HG02981 (cell line): Measurements from ENCODE around the gene CNTNAP2.
"Not testable (repeated sequence)": the region's sequence is repeated elsewhere in the genome, so short reads cannot be mapped to it uniquely, and the experiment has no call there.

Experiments used
- ATAC-seq: cut with Tn5 transposase; IDR thresholded peaks from one replicate; pipeline ENCODE4 v1.9.1; 2021; ENCODE audit warnings: mild to moderate bottlenecking, moderate library complexity; ENCODE audit not compliant: unreplicated experiment

Gene CNTNAP2

DNA sequence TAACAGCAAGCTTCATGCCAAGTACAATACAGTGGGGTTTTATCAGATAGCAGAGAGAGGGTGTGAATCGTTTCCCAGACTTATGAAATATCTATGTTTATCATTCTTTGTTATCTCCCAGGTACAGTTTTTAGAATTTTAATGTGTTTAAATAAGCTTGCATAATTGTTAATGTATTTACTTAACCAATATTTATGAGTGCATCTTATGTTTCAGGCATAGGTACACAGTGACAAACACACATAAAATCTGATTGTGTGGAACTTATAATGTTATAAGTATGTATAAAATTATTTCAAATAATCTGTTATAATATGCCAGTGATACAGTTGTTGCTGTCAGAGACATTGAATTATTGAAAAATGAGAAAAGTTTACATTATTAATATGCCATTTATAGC, 1462.5 kb downstream of the CNTNAP2 start:
- ATAC-seq: no peak

DNA sequence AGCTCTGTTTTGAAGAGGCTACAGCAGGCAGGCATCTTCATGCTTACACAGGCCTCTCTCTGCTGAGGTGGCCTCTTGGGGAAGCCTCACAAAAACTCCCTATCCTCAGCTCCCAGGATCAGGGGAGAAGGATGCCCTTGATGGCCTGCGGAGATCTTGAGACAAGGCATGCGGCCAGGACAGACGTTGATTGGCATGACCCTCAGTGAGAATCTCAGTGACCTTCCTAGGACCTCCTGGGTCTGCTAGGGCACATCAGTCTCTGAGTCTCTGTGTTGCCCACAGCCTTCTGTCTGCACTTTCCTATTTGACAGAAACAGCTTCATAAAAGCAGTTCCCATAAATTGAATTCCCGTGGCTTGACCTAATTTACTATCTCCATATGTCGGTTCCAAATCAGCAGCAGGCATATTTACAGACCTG, 1468.2 kb downstream of the CNTNAP2 start:
- no peak for ATAC-seq

DNA sequence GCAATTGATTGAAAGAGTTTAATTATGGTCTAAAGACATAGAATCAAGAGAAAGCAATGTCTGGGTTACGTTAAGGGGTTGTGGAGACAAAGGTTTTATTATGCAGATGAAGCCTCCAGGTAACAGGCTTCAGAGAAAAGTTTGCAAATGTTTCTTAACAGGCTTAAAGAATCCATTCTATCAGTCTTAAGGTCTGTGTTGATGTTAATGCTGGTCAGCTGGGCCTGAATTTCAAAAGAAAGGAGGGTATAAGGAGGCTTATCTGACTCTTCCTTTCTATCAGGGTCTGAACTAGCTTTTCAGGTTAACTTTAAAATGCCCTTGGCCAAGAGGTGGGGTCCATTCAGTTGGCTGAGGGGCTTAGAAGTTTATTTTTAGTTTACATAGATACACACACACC, 1469.5 kb downstream of the CNTNAP2 start:
- ATAC-seq: no peak

DNA sequence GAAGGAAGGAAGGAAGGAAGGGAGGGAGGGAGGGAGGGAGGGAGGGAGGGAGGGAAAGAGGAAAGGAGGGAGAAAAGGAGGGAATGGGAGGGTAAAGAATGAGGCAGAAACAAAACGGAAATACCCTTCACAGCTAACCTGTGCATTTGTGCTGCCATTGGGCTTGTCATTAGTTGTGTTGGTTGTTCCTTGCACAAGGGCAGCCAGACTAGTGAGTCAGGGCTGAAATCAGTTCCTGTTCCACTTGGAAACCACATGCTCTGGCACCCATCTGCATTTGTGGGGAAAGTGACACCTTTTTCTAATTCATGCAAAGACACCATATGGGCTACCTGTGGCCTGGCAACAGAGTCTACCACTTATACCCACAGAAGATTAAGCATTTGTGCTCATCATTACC, 1469.9 kb downstream of the CNTNAP2 start:
- no peak for ATAC-seq

DNA sequence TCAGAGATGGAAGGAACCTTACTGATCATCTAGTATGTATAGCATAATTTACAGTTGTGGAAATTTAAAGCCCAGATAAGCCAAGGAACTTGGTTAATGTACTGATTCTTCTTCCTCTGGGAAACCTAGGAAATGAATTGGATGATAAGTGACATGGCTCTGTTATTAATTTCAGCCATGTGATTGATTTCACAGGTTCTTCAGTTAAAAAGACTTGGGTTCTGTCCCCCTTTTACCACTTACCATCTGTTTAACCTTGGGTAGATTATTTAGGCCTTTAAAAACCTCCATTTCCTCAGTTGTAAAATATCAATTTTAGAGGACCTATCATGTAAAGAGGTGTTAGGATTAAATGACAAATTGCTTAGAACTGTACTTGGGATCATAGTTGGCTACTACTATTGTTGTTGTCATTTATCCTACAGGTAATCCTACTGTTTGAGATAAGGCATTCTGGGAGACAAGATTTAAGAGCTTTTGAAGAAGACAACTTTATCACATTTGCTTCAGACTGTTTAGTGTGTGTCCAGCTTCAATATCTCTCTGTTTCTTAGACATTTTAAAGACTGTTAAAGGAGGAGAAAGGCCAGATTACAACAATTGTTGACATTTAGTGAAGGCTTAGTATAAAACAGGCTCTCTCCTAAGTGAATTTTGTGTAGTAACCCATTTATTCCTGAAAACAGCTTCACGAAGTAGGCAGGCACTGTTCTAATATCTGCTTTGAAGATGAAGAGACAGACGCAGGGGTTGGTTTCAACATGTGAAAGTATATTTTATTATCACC, 1476.9 kb downstream of the CNTNAP2 start:
- no peak for ATAC-seq

DNA sequence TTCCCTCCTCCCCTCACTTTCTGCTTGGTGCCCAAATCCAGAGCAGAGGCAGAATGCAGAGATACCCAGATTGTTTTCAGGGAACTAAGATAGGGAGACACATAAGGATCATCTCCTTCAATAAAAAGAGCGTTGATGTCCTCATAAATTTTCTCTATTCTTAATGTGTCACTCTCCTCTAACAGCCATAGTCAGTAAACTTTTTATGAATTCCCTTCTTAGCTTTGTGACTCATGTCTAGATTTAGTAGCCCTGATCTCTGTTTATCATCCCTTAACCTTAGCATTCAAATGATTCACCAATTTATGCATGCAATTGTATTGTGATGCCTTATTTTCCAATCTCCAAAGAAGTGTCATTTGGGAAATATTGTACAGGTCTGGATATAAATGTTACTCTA, 1478.4 kb downstream of the CNTNAP2 start:
- ATAC-seq: no peak

DNA sequence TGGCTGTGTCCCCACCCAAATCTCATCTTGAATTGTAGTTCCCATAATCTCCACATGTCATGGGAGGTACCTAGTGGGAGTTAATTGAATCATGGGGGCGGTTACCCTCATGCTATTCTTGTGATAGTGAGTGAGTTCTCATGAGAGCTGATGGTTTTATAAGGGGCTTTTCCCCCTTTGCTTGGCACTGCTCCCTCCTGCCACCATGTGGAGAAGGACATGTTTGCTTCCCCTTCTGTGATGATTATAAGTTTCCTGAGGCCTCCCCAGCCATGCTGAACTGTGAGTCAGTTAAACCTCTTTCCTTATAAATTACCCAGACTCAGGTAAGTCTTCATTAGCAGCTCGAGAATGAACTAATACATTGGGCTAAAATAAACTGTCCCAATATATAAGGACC, 1482.1 kb downstream of the CNTNAP2 start:
- ATAC-seq: not testable (repeated sequence)

DNA sequence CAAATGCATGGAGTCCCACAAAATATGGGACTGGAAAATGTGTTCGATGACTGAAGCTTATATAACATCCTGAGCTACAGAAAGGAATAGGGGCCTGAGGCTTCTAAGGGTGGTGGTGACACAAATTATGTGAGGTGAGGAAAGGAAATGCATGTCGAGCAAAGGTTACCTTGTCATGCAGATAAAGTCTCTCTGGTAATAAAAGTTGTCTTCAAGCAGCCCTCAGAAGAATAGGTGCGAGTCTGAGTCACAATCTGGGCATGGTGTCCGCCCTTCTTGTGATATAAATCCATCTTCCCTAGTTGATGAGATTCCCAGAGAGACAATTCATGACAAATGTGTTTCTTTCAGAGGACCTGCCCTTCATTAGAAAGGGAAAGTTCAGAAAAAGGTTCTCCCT, 1488.7 kb downstream of the CNTNAP2 start:
- ATAC-seq: no peak

DNA sequence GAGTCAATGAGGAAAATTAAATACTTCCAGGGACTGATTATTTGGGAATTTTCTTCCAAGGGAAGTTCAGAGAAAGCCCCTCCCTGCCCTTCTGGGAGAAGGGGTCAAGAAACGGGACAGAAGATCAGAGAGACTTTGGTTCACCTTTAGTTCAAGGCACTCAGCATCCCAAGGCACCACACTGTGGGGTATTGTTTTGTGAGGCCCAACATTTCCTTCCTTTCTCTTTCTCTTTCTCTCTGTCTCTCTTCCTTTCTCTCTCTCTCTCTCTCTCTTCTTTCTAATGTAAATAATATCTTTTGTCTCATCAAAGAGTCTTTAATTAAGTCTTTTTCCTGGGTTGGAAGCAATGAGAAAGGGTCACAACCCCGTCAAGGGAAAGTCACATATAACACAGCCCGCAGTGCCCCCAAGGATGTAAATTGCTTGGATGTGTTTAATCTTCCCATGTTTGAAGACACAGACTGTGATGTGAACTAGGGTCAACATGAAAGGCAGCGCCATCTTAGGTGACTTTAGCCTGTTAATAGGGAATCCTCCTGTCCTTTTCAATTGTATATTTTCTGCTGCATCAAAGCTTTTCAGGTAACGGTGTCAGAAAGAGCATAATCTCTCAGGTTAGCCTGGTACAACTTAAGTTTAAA, 1490.7 kb downstream of the CNTNAP2 start:
- ATAC-seq: no peak

DNA sequence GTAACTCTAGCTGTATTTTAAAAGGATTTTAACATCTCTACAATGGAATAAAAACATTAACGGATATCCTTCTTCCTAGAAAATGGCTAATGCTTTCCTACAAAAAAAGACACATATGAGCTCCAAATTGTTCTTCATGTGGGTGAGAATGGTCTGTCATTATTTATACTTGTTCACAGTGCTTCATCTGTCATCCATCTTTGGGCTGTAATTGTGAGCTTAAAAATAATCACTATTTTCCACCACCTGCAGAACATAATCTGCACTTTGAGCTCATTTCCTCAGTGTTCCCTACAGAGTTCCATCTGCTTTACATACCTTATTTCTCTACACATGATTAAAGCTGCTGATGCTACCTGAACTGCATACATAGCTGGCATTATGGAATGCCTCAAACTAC, 1494.8 kb downstream of the CNTNAP2 start:
- ATAC-seq: no peak

DNA sequence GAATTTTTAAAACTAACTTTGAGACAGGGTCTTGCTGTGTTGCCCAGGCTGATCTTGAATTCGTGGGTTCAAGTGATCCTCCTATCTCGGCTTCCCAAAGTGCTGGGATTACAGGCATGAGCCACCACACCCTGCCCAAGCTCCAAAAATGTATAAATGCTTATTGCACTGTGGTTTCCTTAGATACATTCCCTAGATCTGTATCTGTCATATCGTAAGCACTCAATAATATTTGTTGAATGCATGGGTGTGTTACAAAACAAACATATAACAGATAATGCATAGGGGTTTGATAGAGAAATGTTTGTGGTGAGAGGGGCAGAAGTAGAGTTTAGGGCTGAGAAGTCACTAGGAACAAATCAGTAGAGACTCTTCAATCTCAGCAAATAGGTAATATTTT, 1518.7 kb downstream of the CNTNAP2 start:
- no peak for ATAC-seq

DNA sequence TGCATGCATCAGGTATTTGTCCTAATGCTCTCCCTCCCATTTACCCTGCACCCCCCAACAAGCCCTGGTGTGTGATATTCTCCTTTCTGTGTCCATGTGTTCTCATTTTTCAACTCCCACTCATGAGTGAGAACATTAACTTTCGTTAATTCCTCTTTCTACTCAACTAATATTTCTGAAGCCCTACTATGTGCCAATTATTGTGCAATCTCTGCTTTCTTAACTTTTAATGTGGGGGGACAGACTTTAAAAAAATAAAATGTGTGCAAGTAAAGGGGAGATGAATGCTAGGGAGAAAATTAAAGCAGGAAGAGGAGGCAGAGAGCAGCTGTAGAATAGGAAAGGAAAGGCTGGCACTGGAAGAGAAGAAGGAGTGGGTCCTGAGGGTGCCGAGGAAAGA, 1520.0 kb downstream of the CNTNAP2 start:
- ATAC-seq: no peak

DNA sequence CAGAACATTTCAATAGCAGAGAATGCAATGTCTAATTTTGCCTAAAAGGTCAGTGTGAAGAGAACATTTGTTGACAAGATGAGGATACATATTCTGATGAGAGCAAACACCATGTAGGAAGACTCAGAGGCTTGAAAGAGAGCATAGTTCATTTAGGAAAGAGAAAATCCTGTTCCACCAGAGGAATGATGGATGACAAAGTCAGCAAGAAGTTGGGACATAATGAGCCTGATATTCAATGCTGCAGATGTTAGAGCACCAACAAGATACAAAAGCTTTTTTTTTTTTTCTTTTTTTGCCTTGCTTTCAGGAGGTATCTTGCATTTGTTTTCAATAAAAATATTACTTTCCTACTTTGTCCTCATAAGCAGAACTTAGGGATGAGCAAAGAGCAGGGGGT, 1522.0 kb downstream of the CNTNAP2 start:
- no peak for ATAC-seq

DNA sequence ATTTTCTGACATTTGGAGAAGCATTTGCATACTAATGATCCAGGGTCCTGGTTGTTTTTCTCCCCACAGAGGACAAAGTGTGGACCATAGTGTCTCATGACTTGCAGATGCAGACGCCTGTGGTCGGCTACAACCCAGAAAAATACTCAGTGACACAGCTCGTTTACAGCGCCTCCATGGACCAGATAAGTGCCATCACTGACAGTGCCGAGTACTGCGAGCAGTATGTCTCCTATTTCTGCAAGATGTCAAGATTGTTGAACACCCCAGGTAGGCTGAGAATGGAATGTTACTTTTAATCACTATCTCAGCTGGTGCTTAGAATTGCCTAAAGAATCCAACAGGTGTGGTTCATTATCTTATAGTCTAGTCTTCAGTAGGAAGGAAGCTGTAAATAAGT, 1522.4 kb downstream of the CNTNAP2 start:
- no peak for ATAC-seq

DNA sequence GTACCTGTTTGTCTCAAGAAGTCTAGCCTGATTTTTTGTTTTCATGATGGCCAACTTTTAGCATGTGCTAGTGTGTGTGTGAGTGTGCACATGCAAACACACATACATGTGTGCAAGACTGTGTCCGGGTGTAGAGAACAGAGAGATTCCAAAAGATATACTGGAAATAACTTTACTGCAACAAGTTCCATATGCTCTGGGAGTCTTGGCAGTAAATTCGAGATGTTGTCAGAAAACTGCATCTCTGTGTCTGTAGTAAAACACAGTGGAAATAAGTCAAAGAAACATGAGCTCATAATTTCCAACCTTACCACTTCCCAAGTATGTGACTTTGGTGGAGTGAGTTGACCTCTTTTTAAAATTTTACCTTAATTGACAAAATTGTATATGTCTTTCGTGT, 1523.2 kb downstream of the CNTNAP2 start:
- no peak for ATAC-seq

DNA sequence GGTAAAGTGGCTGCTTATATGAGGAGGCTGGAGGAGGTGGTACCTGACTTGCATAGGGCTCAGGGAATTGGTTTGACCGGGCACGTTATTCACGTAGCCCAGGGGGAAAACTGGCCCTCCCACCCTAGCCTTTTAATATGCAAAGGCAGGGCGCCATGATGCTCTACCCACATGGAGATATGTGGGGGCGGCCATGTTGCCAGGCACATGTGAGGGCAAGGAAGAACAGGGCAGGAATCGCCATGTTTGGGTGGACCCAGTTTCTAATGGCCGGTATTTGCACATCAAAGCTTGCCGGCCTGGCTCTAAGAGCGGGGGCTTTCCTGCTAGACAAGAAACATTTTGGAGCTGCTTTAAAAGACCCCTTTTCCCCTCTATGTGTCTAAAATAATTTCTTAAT, 1524.2 kb downstream of the CNTNAP2 start:
- ATAC-seq: no peak

DNA sequence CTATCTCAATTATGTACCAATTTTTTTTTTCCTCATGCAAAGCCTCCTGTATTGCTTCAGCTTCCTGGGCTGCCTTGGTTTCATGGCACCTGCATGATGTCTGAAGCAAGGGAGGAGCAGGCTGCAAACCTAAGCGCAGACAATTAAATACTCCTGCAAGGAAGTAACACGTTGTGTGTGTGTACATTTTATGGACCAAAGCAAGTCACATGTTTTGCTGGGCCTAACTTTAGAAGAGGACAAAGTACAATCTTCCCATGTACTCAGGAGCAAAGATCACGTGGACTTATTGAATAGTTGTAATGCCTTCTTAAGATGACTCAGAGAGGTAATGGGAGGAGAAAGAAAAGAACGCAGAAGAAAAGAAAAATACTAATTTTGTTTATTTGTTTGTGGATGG, 1530.0 kb downstream of the CNTNAP2 start:
- no peak for ATAC-seq

DNA sequence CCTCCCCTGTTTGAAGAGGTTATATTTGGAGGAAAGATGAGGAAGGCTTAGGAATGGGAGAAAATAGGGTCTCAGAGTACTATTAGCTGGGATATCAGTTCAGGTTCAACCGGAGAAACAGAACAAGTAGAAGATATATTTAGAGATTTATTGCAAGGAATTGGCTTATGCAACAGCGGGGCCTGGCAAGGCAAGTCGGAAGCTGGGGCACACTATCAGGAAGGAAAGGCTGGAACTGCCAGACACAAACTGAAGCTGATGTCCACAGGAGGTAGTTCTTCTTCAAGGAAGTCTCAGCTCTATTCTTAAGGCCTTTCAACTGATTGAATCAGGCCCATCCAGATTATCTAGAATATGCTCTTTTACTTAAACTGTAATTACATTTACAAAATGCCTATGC, 1534.4 kb downstream of the CNTNAP2 start:
- no peak for ATAC-seq

DNA sequence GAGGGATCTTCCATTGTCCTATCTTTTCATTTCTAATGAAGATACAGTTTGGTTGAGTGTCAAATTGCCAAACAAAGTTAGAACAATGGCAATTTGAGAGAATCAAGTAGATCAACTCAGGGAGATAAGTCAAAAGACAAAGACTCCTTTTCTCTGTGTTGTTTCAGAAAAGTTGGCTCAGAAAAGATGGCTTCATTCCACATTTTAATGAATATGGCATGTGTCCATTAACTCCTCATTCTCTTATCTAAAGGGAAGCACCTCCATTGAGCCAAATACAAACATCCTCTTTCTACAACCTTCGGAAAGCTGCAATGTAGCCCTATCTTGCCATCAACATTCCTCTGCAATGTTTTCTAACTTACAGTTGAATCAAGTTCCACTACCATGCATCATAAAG, 1535.0 kb downstream of the CNTNAP2 start:
- ATAC-seq: no peak

DNA sequence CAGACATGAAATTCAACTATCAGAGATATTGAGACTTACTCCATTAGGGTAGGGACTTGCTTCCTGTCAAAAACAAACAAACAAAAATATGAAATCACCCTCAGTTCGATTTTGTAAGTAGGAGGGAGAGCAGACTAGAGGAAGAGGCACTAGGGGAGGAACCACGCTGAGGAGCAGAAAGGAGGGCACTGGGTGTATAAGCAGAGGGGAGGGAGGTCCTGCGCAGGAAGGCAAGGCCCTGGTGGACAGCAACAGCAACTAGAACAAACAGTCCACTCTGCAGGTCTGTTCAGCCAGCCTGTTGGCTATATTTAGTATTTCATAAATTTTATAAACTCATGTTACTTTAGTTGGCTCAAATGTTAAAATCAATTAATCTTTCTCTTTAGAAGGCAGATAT, 1536.9 kb downstream of the CNTNAP2 start:
- no peak for ATAC-seq

DNA sequence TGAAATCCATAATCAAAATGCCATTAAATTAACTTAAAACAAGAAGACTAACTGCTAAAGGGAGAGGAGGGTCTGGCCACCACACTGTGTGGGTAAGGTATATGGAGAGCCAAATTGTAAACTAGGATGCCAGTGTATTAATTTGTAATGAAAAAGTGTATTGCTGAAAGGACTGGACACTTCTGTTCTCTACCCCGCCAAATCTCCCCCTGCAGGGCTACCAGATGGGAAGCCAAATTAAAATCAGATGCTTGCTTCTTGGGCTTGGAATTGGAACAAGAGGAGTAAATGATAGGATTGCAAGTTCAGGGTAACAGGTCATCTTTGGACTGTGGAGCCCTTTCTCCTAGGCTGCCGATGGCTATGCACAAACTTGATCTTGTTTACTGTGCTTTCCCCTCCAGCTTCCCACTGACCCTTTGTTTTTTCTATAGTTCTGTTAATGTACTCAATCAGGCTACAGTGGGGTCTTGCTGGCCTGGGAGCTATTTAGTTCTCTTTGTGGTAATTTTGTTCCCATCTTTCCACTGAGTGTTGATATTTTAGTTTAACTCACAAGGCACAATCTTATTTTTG, 1541.9 kb downstream of the CNTNAP2 start:
- no peak for ATAC-seq
